Daoy (cell line): ENCODE measurements around the gene TRIO. TPM values are rescaled to one million over a fixed set of nuclear protein-coding genes. Genes with fewer than 3 reads are reported as not detected.
"Not testable (repeated sequence)": the region's sequence is repeated elsewhere in the genome, so short reads cannot be mapped to it uniquely, and the experiment has no call there.

Experiments used
- DNase-seq: peaks from one replicate; pipeline ENCODE4 v3.0.0-alpha.2; 2015; ENCODE audit warnings: low read depth
- total RNA-seq: library from RNA; depleted of rRNA; stranded (reverse); fragments of >200 nt; shearing (Covaris generic); gene quantifications from 2 replicates; pipeline ENCODE4 v1.2.3, GENCODE V29; 2014; rRNA removed

Gene TRIO
- total RNA-seq, 1 experiment from 2014 or later: 112 TPM

DNA sequence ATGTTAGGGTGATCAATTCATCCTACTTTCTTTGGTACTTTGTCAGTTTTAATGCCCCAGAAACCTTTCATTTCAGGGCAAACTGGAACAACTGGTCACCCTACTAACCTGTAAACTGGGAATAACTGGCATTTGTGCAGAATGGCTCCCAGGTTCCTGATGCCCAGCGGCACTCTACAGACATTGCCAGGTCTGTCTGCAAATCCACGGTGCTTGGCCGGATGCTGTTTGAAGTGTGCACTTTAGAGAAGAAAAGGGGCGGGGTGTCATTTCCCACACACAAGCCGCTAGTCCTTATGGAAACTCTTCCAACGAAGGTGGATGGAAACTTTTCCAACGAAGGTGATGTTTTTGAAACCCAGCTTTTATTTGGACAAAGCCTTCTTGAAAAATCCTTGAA lies 388.5 kb downstream of the TRIO start:
- DNase-seq: no peak

DNA sequence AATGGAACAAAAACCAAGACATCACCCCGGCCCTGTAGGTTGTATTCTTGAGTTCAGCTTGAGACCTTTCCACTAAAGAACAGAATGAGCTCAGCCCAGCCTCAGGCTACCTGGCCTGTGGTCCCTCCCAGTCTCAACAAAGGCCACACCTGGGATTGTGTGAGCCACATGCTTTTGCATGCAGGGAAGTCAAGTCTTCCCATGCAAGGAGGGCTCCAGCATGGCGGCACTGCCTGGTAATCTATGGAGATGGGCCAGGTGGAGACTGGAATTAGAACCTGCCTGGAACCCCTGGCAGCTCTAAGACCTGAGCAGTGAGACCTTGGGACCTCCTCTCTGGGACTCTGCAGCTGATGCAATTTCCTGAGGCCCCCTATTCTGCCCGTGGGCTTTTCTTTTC lies 389.0 kb downstream of the TRIO start:
- no peak for DNase-seq

DNA sequence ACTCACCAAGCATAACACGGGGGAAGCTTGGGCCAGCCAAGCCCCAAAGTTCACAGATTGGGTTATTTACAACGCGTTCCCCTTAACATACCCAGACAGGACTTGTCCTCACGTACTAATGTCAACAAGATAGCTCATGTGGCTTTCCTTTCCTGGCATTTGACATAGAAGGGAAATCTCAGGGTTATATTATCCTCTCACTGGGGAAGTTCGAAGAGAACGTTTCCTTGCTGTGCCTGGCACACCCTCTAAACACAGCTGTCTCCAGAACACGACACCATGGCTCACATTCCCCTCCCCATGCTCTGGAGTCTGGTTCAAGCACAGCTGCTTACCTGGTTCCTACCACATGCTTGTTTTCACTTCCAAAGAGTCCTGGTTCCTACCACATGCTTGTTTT lies 391.6 kb downstream of the TRIO start:
- no peak for DNase-seq

DNA sequence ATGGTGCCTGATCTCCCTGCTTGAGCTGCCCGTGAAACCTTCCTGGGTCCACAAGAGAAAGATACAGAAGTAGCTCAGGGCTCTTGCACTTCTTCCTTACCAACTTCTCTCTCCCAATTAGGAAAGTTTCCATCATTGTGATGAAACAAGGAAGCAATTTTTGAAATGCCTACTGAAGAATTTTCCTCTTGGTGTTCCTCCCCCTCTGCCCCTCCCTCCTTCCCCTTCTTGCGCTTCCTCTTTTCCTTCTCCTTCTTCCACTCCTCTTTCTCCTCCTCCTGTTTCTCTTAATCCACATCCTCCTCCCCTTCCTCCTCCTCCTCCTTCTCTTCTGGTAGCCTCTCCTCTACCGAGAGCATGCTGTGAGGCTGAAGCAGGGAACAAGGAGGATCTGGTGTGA lies 402.2 kb downstream of the TRIO start:
- no peak for DNase-seq

DNA sequence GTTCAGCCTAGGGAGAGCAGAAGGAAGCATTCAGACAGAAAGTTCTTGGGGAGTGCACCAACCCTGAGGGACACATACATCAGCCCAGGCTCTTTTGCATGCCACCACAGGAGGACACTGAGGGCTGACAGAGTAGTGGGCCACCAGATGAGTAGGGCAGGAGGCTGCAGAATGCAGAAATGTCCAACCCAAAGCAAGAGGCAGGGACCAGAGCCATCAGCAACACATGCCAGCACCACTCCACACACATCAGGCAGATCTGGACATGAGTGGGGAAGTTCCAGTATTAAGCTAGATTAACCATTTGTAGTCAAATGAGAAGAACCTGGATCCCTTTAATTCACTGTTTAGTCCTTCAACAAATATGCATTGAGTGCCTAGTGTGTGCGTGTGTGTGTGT lies 402.7 kb downstream of the TRIO start:
- DNase-seq: no peak

DNA sequence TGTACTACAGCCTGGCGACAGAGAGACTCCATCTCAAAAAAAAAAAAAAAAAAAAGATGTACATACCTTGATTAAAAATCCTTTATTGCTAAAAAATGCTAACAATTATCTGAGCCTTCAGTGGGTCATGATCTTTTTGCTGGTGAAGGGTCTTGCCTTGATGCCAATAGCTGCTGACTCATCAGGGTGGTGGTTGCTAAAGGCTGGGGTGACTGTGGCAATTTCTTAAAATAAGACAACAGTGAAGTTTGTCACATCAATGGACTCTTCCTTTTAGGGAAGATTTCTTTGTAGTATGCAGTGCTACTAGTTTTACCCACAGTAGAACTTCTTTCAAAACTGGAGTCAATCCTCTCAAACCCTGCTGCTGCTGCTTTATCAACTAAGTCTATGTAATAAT lies 404.5 kb downstream of the TRIO start:
- no peak for DNase-seq

DNA sequence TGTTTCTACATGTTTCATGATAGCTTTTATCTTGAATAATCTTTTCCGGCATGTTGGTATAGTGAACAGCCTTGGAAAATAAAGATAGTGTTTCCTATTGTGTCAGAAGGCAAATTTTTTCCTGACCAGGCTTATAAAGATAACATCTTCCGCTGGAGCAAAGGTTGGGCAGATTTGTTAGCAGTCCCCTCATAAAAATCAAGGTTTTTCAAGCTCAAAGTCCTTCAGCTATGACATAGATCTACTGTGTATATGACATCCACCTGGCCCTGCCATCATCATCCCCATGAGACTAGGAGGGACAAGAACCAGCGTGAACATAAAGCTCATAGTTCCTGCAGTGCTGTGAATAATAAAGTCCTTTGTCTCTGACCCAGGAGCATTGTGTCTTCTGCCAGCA lies 408.1 kb downstream of the TRIO start:
- no peak for DNase-seq

DNA sequence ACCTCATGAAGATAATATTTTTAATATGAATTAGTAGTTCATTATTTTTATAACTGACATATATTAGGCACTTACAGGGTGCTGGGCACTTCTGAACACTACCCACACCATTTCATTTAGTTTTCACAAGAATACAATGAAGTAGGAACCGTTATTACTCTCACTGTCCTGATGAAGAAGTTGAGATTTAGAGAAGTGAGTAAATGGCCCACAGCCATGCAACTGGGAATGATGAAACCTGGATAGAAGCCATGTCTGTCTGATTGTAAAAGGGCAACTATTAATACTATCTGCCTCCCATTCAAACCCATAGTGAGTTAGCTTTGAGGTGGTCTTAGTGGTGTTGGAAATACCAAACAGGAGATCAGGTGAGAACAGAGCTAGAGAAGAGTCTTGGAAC lies 408.9 kb downstream of the TRIO start:
- DNase-seq: no peak

DNA sequence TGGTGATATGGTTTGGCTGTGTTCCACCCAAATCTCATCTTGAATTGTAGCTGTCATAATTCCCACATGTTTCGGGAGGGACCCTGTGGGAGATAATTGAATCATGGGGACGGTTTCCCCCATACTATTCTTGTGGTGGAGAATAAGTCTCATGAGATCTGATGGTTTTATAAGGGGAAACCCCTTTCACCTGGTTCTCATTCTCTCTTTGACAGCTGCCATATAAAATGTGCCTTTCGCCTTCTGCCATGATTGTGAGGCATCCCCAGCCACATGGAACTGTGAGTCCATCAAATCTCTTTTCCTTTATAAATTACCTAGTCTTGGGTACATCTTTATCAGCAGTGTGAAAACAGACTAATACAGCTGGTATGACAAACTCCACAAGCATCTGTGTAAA lies 411.1 kb downstream of the TRIO start:
- not testable (repeated sequence) for DNase-seq

DNA sequence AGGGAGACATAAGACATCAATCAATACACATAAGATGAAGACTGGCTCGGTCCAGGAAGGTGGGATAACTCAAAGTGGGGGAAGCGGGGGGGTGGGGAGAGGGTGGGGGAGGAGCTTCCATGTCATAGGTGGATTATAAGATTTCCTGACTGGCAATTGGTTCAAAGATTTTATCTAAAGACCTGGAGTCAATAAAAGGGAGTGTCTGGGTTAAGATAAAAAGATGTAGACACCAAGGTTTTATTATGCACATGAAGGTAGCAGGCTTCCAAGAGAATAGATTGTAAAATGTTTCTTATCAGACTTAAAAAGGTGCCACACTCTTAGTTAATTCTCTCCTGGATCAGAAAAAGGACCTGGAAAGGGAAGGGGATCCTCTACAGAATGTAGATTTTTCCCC lies 412.9 kb downstream of the TRIO start:
- DNase-seq: no peak

DNA sequence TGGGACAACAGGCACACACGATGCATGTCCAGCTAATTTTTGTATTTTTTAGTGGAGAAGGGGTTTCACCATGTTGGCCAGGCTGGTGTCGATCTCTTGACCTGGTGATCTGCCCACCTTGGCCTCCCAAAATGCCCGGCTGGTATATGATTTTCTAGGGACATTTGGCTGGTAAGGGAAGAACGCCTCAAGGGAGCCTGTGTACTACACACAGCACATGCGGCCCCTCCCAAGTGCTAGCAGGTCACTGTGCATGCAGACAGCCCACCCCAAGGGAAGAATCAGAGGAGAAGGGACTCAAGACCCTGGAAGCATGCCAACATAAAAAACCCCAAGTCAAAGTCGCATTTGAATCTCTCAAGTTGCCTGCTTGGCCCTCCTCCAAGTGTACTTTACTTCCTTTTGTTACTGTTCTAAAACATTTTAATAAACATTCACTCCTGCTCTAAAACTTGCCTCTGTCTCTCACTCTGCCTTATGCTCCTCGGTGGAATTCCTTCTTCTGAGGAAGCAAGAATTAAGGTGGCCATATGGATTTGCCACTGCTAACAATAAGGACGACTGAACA lies 414.1 kb downstream of the TRIO start:
- DNase-seq: no peak

DNA sequence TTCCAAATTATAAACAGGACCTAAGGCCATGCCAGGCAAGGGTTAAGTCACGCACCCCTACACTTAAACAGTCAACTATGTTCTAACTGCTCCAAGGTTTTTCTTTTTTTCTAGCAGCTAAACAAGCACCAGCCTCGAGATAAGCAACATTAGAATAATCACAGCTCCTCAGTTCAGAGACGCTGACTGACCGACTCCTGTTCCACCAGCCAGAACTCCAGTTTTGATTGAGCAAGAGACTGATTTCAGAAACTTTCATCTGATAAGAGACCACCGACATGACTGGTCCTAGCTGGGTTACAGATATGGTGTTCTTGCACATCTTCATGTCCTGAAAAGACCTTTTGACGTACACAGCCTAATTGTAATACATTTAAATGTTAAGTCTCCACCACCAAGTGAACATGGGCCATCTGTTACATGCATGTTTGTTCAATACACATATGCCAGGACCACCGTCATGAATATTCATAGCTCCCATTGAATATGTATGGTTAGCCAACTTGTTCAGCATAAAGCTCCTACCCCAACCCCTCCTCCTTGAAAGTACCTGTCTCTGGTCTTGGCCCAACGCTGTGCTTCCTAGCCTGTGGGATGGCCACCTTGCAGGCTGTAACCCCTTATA lies 414.8 kb downstream of the TRIO start:
- no peak for DNase-seq

Other genes starting within 250 kb of the TRIO start
- 6.1 and 12.3 TPM in 2 replicates for gene DNAH5, start 198.7 kb upstream of the TRIO start, total RNA-seq